K562 (cell line): Measurements from ENCODE around the gene TBX6. TPM values are rescaled to one million over a fixed set of nuclear protein-coding genes. Genes with fewer than 3 reads are reported as not detected.

Experiments
- BCOR ChIP-seq: fragments of 450-650 bp; IDR thresholded peaks from 2 replicates; pipeline ENCODE4 v1.6.1; 2016
- BRD4 ChIP-seq: fragments of 200-600 bp; sonication (generic); IDR thresholded peaks from 2 replicates; pipeline ENCODE4 v1.6.1; 2017; ENCODE audit warnings: inconsistent platforms
- DLX4 ChIP-seq: fragments of 250-450 bp; sonication (Bioruptor Pico); IDR thresholded peaks from 2 replicates; pipeline ENCODE4 v1.6.1; 2021; ENCODE audit warnings: mild to moderate bottlenecking
- EGR1 ChIP-seq: fragments of 450-650 bp; conservative IDR thresholded peaks from 2 replicates; pipeline ENCODE4 v1.6.1; 2017; ENCODE audit warnings: mild to moderate bottlenecking
- HBP1 ChIP-seq: fragments of 450-650 bp; formaldehyde crosslinking; IDR thresholded peaks from 2 replicates; pipeline ENCODE4 v1.4.0; 2022; ENCODE audit warnings: missing genetic modification characterization
- HCFC1 ChIP-seq: IDR thresholded peaks from 2 replicates; pipeline ENCODE4 v1.6.1; 2012; ENCODE audit warnings: low read depth, low read length, improper control_type of control experiment
- HDAC3 ChIP-seq: fragments of 450-650 bp; IDR thresholded peaks from 2 replicates; pipeline ENCODE4 v1.6.1; 2018; ENCODE audit warnings: borderline replicate concordance, mild to moderate bottlenecking, moderate library complexity; ENCODE audit not compliant: partially characterized antibody
- MBD1 ChIP-seq: fragments of 250-450 bp; sonication (Bioruptor Pico); IDR thresholded peaks from 2 replicates; pipeline ENCODE4 v1.8.0; 2022; ENCODE audit warnings: inconsistent platforms
- MLX ChIP-seq, 2 experiments: fragments of 450-650 bp in 1 of 2; sonication (generic) in 1 of 2; formaldehyde crosslinking; conservative IDR thresholded peaks; 2 replicates each; pipeline versions ENCODE4 v1.4.0 to v1.8.1; 2020 to 2022; ENCODE audit warnings: mild to moderate bottlenecking in 1 of 2, missing genetic modification reagents in 1 of 2
- NR1H2 ChIP-seq: sonication (generic); formaldehyde crosslinking; IDR thresholded peaks from 2 replicates; pipeline ENCODE4 v1.4.0; 2020; ENCODE audit warnings: mild to moderate bottlenecking, missing genetic modification reagents
- PHF21A ChIP-seq: fragments of 450-650 bp; IDR thresholded peaks from 2 replicates; pipeline ENCODE4 v1.6.1; 2017; ENCODE audit warnings: low read depth, borderline replicate concordance
- RBM14 ChIP-seq: fragments of 200-400 bp; formaldehyde crosslinking; IDR thresholded peaks from 2 replicates; pipeline ENCODE4 v1.6.1; 2018; ENCODE audit warnings: low read depth, mild to moderate bottlenecking, low read length, moderate library complexity, borderline replicate concordance; ENCODE audit not compliant: insufficient read depth
- RCOR1 ChIP-seq, 2 experiments: IDR thresholded peaks; 2 replicates each; pipeline ENCODE4 v1.6.1; 2012; ENCODE audit warnings: low read depth in 2 of 2, low read length in 2 of 2, borderline replicate concordance in 1 of 2, improper control_type of control experiment in 1 of 2
- TEAD4 ChIP-seq, 2 experiments: sonication (generic) in 1 of 2; formaldehyde crosslinking in 1 of 2; IDR thresholded peaks; 2 replicates each; pipeline versions ENCODE4 v1.6.1 to v1.8.0; 2012 to 2022; ENCODE audit warnings: borderline replicate concordance in 1 of 2, inconsistent platforms in 1 of 2, low read length in 1 of 2, mild to moderate bottlenecking in 1 of 2, missing genetic modification reagents in 1 of 2
- ZEB2 ChIP-seq: fragments of 450-650 bp; IDR thresholded peaks from 2 replicates; pipeline ENCODE4 v1.6.1; 2016
- ZNF277 ChIP-seq: fragments of 250-450 bp; sonication (Bioruptor Pico); IDR thresholded peaks from 2 replicates; pipeline ENCODE4 v1.8.0; 2022; ENCODE audit warnings: inconsistent platforms, mild to moderate bottlenecking, moderate library complexity, borderline replicate concordance
- ZNF3 ChIP-seq: fragments of 250-450 bp; sonication (Bioruptor Pico); IDR thresholded peaks from 2 replicates; pipeline ENCODE4 v1.5.0; 2021; ENCODE audit warnings: mild to moderate bottlenecking, moderate library complexity
- ZNF511 ChIP-seq: sonication (generic); formaldehyde crosslinking; IDR thresholded peaks from 2 replicates; pipeline ENCODE4 v1.8.0; 2022; ENCODE audit warnings: mild to moderate bottlenecking, missing genetic modification reagents
- ZNF780A ChIP-seq: fragments of 250-450 bp; sonication (Bioruptor Pico); IDR thresholded peaks from 2 replicates; pipeline ENCODE4 v1.5.0; 2021; ENCODE audit warnings: mild to moderate bottlenecking
- polyA plus RNA-seq, 8 experiments: library from polyadenylated mRNA; depleted of rRNA in 4 of 8; stranded (reverse) in 5 of 8; unstranded in 3 of 8; fragments of >200 nt; fragmentation: Nextera tagmentation in 2 of 8; fragmentation: Illumina TruSeq in 1 of 8; extraction: Ambion mirVana in 2 of 8; extraction: Trizol in 1 of 8; gene quantifications; 2 replicates each; pipeline versions ENCODE4 v1.2.1 to v1.2.3, GENCODE V29; 2011 to 2014; ENCODE audit warnings: inconsistent platforms in 1 of 8, missing spikeins in 1 of 8
- total RNA-seq, 7 experiments: library from RNA; depleted of rRNA in 6 of 7; stranded (reverse); fragments of >200 nt in 6 of 7; fragmentation: Illumina TruSeq in 2 of 7; extraction: Trizol in 2 of 7; gene quantifications; 2 replicates each; pipeline versions ENCODE4 v1.2.1 to v1.2.3, GENCODE V29; 2011 to 2021; ENCODE audit warnings: low replicate concordance in 1 of 7

The TBX6 gene
- total and polyA plus RNA-seq, 9 of the 15 experiments (the other 6 are each of a cell fraction or from before 2014, with no cell fraction given), result 0.07 to 0.58 (median 0.11) TPM; not detected in 2

GRCh38 chr16:30065102-30065942 is 26.4 kb downstream of the TBX6 start, which contains the start of gene ALDOA (continued):
- no peak for TF ChIP-seq MBD1 (CRISPR knock-in tag)
- no peak; the same call in 1 of the 2 replicates for TF ChIP-seq ZNF511 (CRISPR knock-in tag)
- peak; percentile 35 to 92; a peak in 3 of 4 replicates for TF ChIP-seq MLX (CRISPR knock-in tag; conservative IDR thresholded peaks at IDR 0.05)
- peak; percentile 46; the same call in 1 of the 2 replicates for TF ChIP-seq EGR1
- no peak for TF ChIP-seq ZNF277 (CRISPR knock-in tag)
- peak; percentile 34; the same call in 1 of the 2 replicates for TF ChIP-seq HBP1 (CRISPR knock-in tag)
- TF ChIP-seq DLX4 (CRISPR knock-in tag), result no peak
- peak; percentile 20; the same call in 1 of the 2 replicates for TF ChIP-seq TEAD4 (IDR thresholded peaks at IDR 0.05; ENCODE audit: low read length)
- peak; percentile 85; the same call in 1 of the 2 replicates for TF ChIP-seq TEAD4 (CRISPR knock-in tag; IDR thresholded peaks at IDR 0.05; ENCODE audit: borderline replicate concordance)
- peak; percentile 9; the same call in 1 of the 2 replicates for TF ChIP-seq PHF21A
- 0 out of 2 replicates have a peak, but pooled peaks have one; percentile 44 for TF ChIP-seq BCOR
- no peak for TF ChIP-seq ZNF3 (CRISPR knock-in tag)
- TF ChIP-seq RCOR1 (IDR thresholded peaks at IDR 0.05; ENCODE audit: borderline replicate concordance in 1 of 2, low read depth in 2 of 2, low read length in 2 of 2), result peak in 1 of 2 experiments; percentile 57; a peak in 1 of 4 replicates
- peak; percentile 74; the same call in 1 of the 2 replicates for TF ChIP-seq BRD4
- TF ChIP-seq ZNF780A, result no peak
- TF ChIP-seq RBM14, result 0 out of 2 replicates have a peak, but pooled peaks have one; percentile 51
- TF ChIP-seq HCFC1, result no peak
- TF ChIP-seq NR1H2, result no peak
- TF ChIP-seq HDAC3, result no peak
- no peak for TF ChIP-seq ZEB2
